Measurements from ENCODE around the gene ZNF641.

ZNF641 gene

GRCh38 chr12:48350249-48351021 lies at the start of gene ZNF641:
Gene ZNF641 (minus strand): TSS chr12:48350919. CDS start chr12:48348090, 2,829 bp downstream.
- Histone ChIP-seq H3K4me3 (replicated peaks; ENCODE audit: low read depth, low read length) (peak within 1 kb of the TSS; percentile 87), H3K27me3 (replicated peaks; ENCODE audit: control insufficient read depth, insufficient read depth, low read length) (no peaks in the 10 kb centered on the region), H3K36me3 (ENCODE audit: control insufficient read depth, insufficient read depth, low read length) (peaks cover 7% of the 10 kb centered on the region)
- DNase-seq (ENCODE audit: extremely low read depth, insufficient read length): peak; percentile 82
- TF ChIP-seq CTCF (IDR thresholded peaks at IDR 0.05; ENCODE audit: insufficient read depth, low read length, poor library complexity, severe bottlenecking): no peak

GRCh38 chr12:48390026-48390425 lies 39.3 kb upstream of the ZNF641 start:
- no peaks in the 10 kb centered on the region for H3K36me3 ChIP-seq (ENCODE audit: control insufficient read depth, insufficient read depth, low read length)

GRCh38 chr12:48389409-48389808 lies 38.7 kb upstream of the ZNF641 start:
- no peak for TF ChIP-seq CTCF (IDR thresholded peaks at IDR 0.05; ENCODE audit: insufficient read depth, low read length, poor library complexity, severe bottlenecking)
- no peak overlapping the region for H3K4me3 ChIP-seq (replicated peaks; ENCODE audit: low read depth, low read length)
- H3K36me3 ChIP-seq (ENCODE audit: control insufficient read depth, insufficient read depth, low read length): no peaks in the 10 kb centered on the region
- DNase-seq (ENCODE audit: extremely low read depth, insufficient read length): no peak
- no peaks in the 10 kb centered on the region for H3K27me3 ChIP-seq (replicated peaks; ENCODE audit: control insufficient read depth, insufficient read depth, low read length)

More at GRCh38 chr12:48390026-48390425, 39.3 kb upstream of the ZNF641 start:
- no peak for DNase-seq (ENCODE audit: extremely low read depth, insufficient read length)
- Histone ChIP-seq H3K27me3 (replicated peaks; ENCODE audit: control insufficient read depth, insufficient read depth, low read length) (no peaks in the 10 kb centered on the region), H3K4me3 (replicated peaks; ENCODE audit: low read depth, low read length) (no peak overlapping the region)
- TF ChIP-seq CTCF (IDR thresholded peaks at IDR 0.05; ENCODE audit: insufficient read depth, low read length, poor library complexity, severe bottlenecking): no peak

GRCh38 chr12:48388938-48389337 lies 38.2 kb upstream of the ZNF641 start:
- no peaks in the 10 kb centered on the region for H3K36me3 ChIP-seq (ENCODE audit: control insufficient read depth, insufficient read depth, low read length)
- no peak overlapping the region for H3K4me3 ChIP-seq (replicated peaks; ENCODE audit: low read depth, low read length)
- TF ChIP-seq CTCF (IDR thresholded peaks at IDR 0.05; ENCODE audit: insufficient read depth, low read length, poor library complexity, severe bottlenecking): no peak
- no peak for DNase-seq (ENCODE audit: extremely low read depth, insufficient read length)
- H3K27me3 ChIP-seq (replicated peaks; ENCODE audit: control insufficient read depth, insufficient read depth, low read length): no peaks in the 10 kb centered on the region

- no peaks in the 10 kb centered on the region for H3K27me3 ChIP-seq (replicated peaks; ENCODE audit: control insufficient read depth, insufficient read depth, low read length)
- no peak overlapping the region for H3K4me3 ChIP-seq (replicated peaks; ENCODE audit: low read depth, low read length)
- no peak for DNase-seq (ENCODE audit: extremely low read depth, insufficient read length)
- H3K36me3 ChIP-seq (ENCODE audit: control insufficient read depth, insufficient read depth, low read length): no peaks in the 10 kb centered on the region
- TF ChIP-seq CTCF (IDR thresholded peaks at IDR 0.05; ENCODE audit: insufficient read depth, low read length, poor library complexity, severe bottlenecking): no peak
Measured at GRCh38 chr12:48388460-48388859, 37.7 kb upstream of the ZNF641 start.

Measured in GM06990 (cell line).